ENCODE data around the gene GABBR2. TPM values are rescaled to one million over a fixed set of nuclear protein-coding genes. Genes with fewer than 3 reads are reported as not detected.

Gene GABBR2
- total and polyA plus RNA-seq, 9 of the 15 experiments (the other 6 are each of a cell fraction or from before 2014, with no cell fraction given), result 0.15 to 1.9 (median 0.32) TPM

DNA sequence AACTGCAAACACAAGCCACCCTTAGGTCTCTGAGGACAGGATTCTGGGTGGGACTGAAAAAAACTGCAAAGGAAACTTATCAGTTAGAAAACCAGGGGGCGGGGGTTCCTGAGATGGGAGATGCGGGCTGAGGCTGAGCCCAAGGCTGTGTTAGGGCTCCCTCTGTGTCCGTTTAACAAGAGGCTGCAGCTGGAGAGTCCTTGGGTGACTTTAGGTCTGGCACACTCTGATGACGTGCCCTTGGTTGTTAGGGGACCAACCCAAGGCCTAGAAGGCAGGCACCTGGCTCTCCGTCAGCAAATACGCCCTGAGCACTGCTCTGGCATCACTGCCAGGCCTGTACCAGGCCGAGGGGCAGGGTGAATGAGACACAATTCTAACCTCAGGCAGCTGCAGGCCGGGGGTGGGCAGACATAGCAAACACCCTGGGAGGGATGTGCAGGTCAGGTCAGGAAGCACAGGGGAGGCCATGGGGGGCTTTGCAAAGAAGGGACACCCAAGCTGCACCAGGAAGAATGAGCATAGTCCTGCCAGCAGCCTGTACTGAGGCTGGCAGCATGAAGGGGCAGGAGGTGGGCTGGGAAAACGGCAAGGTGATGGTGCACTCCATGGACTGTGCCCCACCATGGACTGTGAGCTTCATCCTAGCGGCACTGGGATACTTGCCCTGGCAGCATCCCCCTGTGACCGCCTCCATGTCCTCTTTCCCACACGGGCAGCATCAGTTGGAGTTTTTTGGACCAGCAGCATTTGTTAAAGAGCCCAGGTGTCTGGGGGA lies 137.9 kb downstream of the GABBR2 start (continued):
- TF ChIP-seq, protein P1, sequence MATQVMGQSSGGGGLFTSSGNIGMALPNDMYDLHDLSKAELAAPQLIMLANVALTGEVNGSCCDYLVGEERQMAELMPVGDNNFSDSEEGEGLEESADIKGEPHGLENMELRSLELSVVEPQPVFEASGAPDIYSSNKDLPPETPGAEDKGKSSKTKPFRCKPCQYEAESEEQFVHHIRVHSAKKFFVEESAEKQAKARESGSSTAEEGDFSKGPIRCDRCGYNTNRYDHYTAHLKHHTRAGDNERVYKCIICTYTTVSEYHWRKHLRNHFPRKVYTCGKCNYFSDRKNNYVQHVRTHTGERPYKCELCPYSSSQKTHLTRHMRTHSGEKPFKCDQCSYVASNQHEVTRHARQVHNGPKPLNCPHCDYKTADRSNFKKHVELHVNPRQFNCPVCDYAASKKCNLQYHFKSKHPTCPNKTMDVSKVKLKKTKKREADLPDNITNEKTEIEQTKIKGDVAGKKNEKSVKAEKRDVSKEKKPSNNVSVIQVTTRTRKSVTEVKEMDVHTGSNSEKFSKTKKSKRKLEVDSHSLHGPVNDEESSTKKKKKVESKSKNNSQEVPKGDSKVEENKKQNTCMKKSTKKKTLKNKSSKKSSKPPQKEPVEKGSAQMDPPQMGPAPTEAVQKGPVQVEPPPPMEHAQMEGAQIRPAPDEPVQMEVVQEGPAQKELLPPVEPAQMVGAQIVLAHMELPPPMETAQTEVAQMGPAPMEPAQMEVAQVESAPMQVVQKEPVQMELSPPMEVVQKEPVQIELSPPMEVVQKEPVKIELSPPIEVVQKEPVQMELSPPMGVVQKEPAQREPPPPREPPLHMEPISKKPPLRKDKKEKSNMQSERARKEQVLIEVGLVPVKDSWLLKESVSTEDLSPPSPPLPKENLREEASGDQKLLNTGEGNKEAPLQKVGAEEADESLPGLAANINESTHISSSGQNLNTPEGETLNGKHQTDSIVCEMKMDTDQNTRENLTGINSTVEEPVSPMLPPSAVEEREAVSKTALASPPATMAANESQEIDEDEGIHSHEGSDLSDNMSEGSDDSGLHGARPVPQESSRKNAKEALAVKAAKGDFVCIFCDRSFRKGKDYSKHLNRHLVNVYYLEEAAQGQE (IDR thresholded peaks at IDR 0.05; ENCODE audit: borderline replicate concordance), result peak; percentile 31; the same call in 1 of the 2 replicates
- TF ChIP-seq, protein P1 (CRISPR knock-in tag; IDR thresholded peaks at IDR 0.05; ENCODE audit: low read depth), result no peak

All from K562 (cell line).